ENCODE measurements around the gene TCF21.

Gene TCF21

GRCh38 chr6:133939778-133940667 lies 51.1 kb downstream of the TCF21 start:
- no peak for TF ChIP-seq CTCF (IDR thresholded peaks at IDR 0.05; ENCODE audit: insufficient read depth, low read depth, low read length, missing control alignments)
- DNase-seq (ENCODE audit: low read depth) = peak; percentile 21
- H3K4me3 ChIP-seq (ENCODE audit: low read length) = no peak overlapping the region
